Breast epithelium (tissue), 3 donors: ENCODE results near the gene RFX8.

Experiments
- CTCF ChIP-seq, 3 donors: fragments of 450-650 bp; IDR thresholded peaks; one replicate each; pipeline ENCODE4 v1.5.1; 2016 to 2017; ENCODE audit warnings: antibody characterized with exemption in 3 of 3, mild to moderate bottlenecking in 3 of 3, moderate library complexity in 3 of 3
- POLR2A ChIP-seq: fragments of 450-650 bp; IDR thresholded peaks from one replicate; pipeline ENCODE4 v1.6.1; 2016; ENCODE audit warnings: antibody characterized with exemption, mild to moderate bottlenecking, moderate library complexity

DNA sequence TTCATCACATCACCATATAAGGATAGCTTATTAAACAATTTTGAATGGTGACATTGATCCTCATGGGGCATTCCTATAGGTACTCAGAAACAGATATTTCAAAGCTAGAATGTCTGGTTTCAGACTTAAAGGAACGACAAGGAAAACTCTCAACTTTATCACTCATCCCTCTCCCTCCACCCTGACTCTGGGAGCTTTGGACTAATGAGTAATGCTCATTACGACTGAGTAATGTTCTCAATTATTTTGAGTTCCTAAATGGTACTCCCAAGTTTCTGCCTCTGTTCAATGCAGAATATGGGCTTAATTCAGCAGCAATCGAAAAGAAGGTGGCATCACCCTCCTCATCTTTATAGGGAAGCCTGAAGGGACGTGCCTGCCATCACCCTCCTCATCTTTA, 43.4 kb downstream of the RFX8 start:
- TF ChIP-seq CTCF (IDR thresholded peaks at IDR 0.05) (no peak), POLR2A (no peak)
